ENCODE data around the gene ANKRD45.
A peak's percentile ranks its signal among the peaks of the same experiment; 100 is the strongest.
"Not testable (repeated sequence)": the region's sequence is repeated elsewhere in the genome, so short reads cannot be mapped to it uniquely, and the experiment has no call there.

Gene ANKRD45

DNA sequence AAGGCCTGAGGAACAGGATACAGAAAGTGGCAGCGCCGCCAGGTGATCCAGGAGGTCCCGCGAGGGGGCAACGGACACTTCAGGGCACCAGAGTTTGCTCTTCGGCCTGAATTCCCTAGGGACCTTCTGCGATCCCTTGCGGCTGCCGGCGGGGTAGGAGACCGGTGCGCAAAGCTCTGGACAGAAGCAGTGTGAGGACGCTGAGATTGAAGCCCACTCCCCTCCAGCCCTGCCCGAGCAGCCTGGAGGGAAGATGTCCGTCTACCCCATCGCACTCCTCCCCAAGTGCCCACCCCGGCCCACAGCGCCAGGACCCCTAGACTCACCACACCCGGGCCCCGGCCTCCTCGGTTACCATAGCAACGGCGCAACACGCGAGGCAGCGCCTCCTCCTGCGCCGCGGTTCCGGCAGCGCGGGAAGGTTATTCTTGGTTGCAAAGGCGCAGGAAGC is at the start of gene ANKRD45:
Gene ANKRD45, minus strand, starts transcription at position 361 of the 451 bp plus-strand sequence. CDS start 10,433 bp downstream, outside the sequence.
- no peak for DNase-seq

- DNase-seq, result no peak
Observed at GRCh38 chr1:173717238-173717637, 47.6 kb upstream of the ANKRD45 start.

GRCh38 chr1:173715538-173715844 is 45.8 kb upstream of the ANKRD45 start:
- DNase-seq, result peak; percentile 25

GRCh38 chr1:173714759-173715537 is 45.3 kb upstream of the ANKRD45 start, which contains the start of gene KLHL20:
Gene KLHL20, plus strand, starts transcription at chr1:173714981. Its CDS starts 1,063 bp downstream, at chr1:173716044.
- peak; percentile 78 for DNase-seq

- no peak for DNase-seq
Observed at GRCh38 chr1:173714441-173714758, 44.7 kb upstream of the ANKRD45 start.

GRCh38 chr1:173708787-173709186 is 39.1 kb upstream of the ANKRD45 start:
- no peak for DNase-seq

DNA sequence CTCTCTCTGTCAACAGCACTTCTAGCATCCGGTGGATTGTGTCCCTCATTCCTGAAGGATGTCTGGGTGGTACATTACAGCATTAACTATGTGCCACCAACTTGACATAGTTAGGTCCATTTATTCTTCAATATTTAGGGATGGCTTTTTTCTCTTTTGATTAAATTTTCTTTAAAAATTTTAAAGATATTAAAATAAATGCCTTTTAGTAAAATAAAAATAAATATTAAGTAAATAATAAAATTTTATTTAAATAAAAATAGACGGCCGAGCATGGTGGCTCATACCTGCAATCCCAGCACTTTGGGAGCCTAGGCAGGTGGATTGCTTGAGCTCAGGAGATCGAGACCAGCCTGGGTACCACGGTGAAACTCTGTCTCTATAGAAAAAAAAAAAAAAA is 35.5 kb upstream of the ANKRD45 start:
- no peak for DNase-seq

GRCh38 chr1:173702736-173703135 is 33.1 kb upstream of the ANKRD45 start:
- DNase-seq, result no peak

- DNase-seq, result not testable (repeated sequence)
Observed at GRCh38 chr1:173701299-173701698, 31.6 kb upstream of the ANKRD45 start.

DNA sequence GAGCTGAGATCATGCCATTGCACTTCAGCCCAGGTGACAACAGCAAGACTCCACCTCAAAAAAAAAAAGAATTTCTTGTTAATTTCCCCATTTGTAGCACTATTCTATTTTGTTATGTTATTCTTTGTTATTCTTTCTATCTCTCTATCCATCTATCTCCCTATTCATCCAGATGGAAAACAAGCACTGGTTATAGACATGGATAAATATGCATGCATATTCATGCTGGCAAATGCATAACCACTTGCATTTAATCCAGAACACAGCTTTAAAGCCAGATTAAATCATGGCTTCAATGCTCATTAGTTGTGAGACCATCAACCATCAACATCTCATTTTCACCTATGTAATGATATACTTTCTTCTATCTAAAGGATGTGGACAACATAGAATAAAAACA is 23.6 kb upstream of the ANKRD45 start:
- no peak for DNase-seq

DNA sequence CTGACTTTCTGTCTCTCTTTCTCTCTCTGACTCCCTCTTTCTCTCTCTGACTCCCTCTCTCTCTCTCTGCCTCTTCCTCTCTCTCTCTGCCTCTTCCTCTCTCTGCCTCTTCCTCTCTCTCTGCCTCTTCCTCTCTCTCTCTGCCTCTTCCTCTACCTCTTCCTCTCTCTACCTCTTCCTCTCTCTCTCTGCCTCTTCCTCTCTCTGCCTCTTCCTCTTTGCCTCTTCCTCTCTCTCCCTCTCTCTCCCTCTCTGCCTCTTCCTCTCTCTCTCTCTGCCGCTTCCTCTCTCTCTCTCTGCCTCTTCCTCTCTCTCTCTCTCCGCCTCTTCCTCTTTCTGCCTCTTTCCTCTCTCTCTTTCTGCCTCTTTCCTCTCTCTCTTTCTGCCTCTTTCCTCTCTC is 18.6 kb upstream of the ANKRD45 start:
- DNase-seq, result no peak

- DNase-seq, result not testable (repeated sequence)
Observed at GRCh38 chr1:173685121-173685520, 15.5 kb upstream of the ANKRD45 start.

DNA sequence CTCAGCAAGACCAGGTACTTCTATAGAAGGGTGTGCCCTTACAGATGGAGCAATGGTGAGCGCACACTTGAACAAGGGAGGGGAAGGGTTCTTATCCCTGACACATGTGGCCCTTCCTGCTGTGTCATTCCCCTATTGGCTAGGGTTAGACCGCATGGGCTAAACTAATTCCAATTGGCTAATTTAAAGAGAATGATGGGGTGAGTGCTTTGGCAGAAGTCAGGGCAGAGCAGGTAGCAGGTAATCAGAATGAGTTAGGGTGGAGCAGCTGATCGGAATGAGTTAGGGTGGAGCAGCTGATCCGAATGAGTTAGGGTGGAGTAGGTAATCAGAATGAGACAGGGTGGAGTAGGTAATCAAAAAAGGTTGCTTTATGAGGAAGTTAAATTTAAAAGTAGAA is 14.2 kb upstream of the ANKRD45 start:
- DNase-seq, result not testable (repeated sequence)

- DNase-seq, result no peak
Observed at GRCh38 chr1:173682184-173682583, 12.5 kb upstream of the ANKRD45 start.

DNA sequence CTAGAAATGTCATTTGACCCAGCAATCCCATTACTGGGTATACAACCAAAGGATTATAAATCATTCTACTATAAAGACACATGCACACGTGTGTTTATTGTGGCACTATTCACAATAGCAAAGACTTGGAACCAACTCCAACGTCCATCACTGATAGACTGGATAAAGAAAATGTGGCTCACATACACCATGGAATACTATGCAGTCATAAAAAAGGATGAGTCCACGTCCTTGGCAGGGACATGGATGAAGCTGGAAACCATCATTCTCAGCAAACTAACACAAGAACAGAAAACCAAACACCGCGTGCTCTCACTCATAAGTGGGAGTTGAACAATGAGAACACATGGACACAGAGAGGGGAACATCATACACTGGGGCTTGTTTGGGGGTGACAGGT is 10.5 kb upstream of the ANKRD45 start:
- not testable (repeated sequence) for DNase-seq

GRCh38 chr1:173674496-173674895 is 4.8 kb upstream of the ANKRD45 start:
- not testable (repeated sequence) for DNase-seq

GRCh38 chr1:173666646-173667045 is 3.0 kb downstream of the ANKRD45 start:
- no peak for DNase-seq

DNA sequence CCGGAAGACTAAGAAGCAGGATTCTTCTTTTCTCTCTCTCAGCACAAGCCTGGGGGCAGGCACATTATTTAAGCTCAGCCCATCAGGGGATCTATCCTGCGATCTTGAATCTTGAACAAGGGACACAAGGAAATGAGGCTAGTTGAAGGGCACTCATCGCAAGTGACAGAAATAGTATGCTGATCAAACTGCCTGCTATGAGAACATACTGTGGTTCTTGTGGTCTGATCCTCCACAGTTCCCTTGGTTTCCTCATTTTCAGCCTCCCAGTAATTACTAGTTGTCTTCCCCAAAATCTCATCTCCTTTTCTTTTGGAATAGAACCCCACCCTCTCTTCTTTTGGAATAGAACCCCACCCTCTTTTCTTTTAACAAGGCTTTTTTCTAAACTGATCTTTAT is 6.5 kb downstream of the ANKRD45 start:
- DNase-seq, result no peak

DNA sequence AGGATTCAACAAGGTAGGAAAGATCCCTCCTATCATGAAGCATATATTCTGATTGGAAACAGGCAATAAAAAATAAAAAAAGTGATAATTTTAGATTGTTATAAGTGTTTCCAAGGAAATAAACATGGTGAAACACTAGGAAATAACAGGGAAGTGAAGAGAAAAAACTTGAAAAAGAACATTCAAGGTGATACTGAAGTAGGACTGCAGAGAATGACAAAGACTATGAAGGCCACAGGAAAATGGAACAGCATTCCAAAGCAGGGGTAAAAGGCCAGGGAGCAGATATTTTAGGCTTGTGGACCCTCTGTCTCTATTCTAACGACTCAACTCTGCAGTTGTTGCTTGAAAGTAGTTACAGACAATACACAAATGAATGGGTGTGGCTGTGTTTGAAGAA is 7.9 kb downstream of the ANKRD45 start:
- DNase-seq, result no peak

- DNase-seq, result no peak
Observed at GRCh38 chr1:173661271-173661670, 8.4 kb downstream of the ANKRD45 start.

GRCh38 chr1:173660306-173660705 is 9.3 kb downstream of the ANKRD45 start:
- DNase-seq, result no peak

DNA sequence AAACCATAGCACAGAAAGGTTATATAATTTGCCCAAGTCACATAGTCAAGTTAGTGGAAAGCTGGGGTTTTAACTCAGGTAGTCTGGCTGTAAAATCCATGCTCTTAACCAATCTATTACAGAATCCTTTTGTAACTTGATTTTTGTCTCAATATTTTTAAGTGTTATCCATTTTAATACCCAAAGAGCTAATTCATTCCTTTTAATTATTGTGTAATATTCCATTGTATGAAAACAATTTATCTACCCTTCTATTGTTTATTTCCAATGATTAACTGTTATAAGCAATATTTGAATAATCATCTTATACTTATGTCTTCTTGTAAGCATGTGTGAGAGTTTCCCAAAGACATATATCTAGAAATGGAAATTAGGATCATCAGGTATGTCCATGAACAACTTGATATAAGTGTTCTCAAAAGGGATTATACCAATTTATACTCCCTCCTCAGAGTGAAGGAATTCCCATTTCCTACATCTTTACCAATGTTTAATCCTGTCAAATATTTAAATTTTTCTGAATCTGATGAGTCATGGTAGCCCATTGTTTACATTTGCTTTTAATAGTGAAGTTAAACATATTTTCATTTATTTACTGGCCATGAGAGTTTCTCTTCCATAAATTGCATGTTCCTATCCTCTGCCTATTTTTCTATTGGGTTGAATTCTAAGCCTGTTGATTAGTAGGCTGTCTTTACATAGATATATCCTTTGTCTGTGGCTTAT is 20.6 kb downstream of the ANKRD45 start:
- DNase-seq, result no peak

DNA sequence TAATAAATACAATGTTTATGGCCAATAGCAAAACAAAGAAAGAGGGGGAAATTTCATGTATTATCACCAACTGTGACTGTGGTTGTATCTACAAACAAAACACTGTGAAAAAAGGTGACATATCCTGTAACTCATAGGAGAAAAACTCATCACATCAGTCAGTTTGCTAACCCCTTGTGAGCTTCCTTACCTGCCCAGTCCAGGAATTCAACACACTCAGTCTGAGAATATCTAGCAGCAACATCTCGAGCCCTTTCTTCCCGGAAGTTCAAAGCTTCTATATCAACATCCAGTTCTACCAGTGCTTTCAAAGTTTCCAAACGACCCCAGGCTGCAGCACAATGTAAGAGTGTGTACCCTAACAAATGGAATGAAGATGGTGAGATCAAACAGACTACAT is 23.0 kb downstream of the ANKRD45 start:
- no peak for DNase-seq

DNA sequence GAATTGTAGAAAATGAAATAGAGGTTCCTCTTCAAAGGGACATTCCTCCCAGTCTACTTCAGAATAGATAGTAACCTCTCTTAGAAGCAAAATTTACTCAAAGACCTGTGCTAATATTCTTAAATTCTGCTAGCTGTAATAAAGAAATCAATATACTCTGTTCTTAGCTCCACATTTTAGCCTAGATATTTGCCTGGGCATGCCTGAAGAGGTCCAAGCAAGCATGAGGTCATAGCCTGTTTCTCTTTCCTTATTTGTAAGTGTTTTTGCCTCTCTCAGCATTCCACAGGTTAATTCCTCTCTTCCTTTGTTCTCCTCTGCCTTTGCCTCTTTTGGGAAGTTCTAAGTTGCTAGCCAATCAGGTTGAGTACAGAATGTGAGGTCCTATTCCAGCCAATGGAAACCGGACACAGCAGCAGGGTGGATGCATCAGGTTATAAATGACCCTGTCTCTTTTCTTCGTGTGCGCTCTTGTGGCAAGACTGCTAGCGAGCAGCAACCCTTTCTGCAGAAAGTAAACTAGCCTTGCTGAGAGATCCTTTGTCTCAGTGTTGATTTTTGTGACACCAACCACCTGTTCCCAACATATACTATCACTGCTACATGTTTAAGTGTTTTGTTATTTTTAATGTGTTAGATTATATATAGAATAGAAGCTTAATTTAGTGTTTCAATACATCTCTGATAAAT is 27.1 kb downstream of the ANKRD45 start:
- not testable (repeated sequence) for DNase-seq

All from SHP77 treated with DMSO at 0.1 percent for 48 hours (cell line).